GM18858 (cell line): ENCODE data around the gene HTR6.

Experiments
- ATAC-seq: cut with Tn5 transposase; IDR thresholded peaks from one replicate; pipeline ENCODE4 v1.9.1; 2021; ENCODE audit not compliant: unreplicated experiment

The HTR6 gene

GRCh38 chr1:19715334-19716203 is 50.9 kb downstream of the HTR6 start:
- ATAC-seq, result no peak

- ATAC-seq, result no peak
These were observed 52.8 kb downstream of the HTR6 start for GRCh38 chr1:19717467-19717866.

DNA sequence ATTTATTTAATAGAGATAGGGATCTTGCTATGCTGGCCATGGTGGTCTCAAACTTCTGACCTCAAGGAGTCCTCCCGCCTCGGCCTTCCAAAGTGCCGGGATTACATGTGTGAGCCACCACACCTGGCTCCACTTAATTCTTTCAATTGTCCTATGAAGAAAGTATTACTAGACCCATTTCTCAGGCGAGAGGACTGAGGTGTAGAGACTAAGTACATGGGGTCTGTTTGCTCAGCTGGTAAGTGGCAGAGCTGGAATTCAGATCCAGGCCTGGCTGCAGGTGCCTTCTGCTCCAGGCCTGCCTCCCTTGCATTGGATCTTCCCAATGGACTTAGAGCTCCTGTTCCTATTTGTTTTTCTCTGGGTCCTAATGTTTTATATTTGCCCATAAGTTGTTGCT is 55.5 kb downstream of the HTR6 start:
- no peak for ATAC-seq

DNA sequence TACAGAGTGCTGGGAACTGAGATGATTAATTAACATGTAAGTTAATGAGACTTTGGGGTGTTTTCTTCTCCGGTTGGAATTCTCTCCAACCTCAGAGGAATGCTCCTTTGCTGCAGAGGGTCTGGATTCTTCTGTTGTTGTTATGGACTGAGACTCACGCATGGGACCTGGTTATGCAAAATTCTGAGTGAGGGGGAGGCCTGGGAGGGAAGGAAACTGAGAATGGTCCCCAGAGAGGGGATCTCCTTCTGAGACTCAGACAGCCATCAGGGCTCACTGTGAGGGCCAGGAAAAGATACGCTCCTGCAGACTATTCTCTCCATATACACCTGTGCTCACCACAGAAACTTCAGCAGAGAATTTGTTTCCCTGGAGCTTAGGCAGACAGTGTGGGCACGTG is 56.3 kb downstream of the HTR6 start:
- ATAC-seq, result no peak

DNA sequence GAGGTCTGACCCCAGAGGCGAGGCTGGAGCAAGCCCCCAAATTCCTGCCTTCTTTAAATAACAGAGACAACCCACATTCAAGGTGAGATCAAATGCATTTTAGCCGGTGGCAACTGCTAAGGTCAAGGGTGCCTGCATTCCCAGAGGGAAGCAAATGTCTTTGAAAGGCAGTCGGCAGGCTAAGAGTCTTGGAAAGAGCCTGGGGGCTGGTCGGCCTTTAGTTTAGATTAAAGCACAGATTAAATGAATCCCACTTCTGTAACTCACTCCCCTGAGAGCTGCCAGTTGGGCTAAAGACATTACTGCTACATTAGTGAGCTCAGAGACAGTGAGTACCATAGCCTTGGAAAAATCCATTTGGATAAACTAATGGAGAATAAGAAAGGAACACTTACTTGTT is 59.2 kb downstream of the HTR6 start:
- no peak for ATAC-seq

DNA sequence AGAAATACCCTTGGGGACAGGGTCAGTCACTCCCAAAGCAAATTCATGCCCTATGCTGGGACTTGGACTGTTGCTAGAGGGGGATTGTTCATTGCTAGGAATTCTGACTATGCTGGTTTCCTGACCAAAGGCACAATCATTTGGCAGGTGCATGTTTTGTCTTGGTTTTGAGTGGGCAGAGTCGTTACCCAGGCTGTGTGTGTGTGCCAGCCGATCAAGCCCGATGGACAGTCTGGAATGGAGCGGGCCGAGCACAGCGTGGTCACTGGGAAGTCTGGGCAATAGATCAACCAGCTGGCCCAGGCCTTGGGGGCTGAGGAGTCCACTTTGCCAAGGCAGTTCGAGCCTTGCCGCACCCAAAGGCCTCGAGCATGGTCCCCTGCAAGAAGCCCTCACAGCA is 60.9 kb downstream of the HTR6 start:
- ATAC-seq, result no peak

- ATAC-seq, result no peak
These were observed 63.9 kb downstream of the HTR6 start for GRCh38 chr1:19728413-19729145.

DNA sequence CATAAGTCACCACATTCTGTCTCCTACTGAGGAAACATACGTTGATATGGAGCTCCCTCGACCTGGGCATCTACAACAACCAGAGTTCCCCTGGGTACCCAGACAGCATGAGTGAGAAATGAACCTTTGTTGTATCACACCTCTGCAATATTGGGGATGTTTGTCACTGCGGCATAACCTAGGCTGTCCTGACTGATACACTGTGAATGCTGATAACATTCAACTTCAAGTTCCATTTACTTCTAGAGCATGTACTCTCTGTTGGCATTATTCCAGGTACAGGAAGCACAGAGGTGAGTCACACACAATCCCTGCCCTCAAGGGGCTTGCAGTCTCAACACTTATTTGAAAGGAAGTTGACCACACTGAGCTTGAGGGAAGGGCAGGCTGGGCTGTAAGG is 65.6 kb downstream of the HTR6 start:
- ATAC-seq, result no peak
